Adrenal gland (tissue), 12 donors: ENCODE measurements around the gene ADAMTS17. TPM values are rescaled to one million over a fixed set of nuclear protein-coding genes. Genes with fewer than 3 reads are reported as not detected.

Experiments
- DNase-seq, 7 donors: peaks; one replicate each; pipeline ENCODE4 v3.0.0-alpha.2; 2019 to 2020
- H3K27ac ChIP-seq, 5 donors: fragments of 200-600 bp; sonication (generic) in 4 of 5; 1 replicate in 3 of 5; 2 replicates in 2 of 5; pipeline versions ENCODE4 v1.5.1 to v1.8.0; 2016 to 2020; ENCODE audit warnings: mild to moderate bottlenecking in 1 of 5
- H3K27me3 ChIP-seq: fragments of 200-600 bp; 2 replicates; pipeline ENCODE4 v1.8.0; 2021
- H3K36me3 ChIP-seq, 2 donors: fragments of 200-600 bp; replicated peaks in 1 of 2; 1 replicate in 1 of 2; 2 replicates in 1 of 2; pipeline versions ENCODE4 v1.5.1 to v1.8.0; 2018 to 2022
- H3K4me1 ChIP-seq, 2 donors: fragments of 200-600 bp; replicated peaks in 1 of 2; 1 replicate in 1 of 2; 2 replicates in 1 of 2; pipeline versions ENCODE4 v1.5.1 to v1.8.0; 2018 to 2021
- H3K4me3 ChIP-seq, 4 donors: fragments of 200-600 bp; sonication (generic) in 3 of 4; one replicate each; pipeline ENCODE4 v1.5.1; 2016 to 2018
- H3K9me3 ChIP-seq, 3 donors: fragments of 200-600 bp; sonication (generic) in 1 of 3; replicated peaks in 1 of 3; 1 replicate in 2 of 3; 2 replicates in 1 of 3; pipeline versions ENCODE4 v1.5.1 to v1.8.0; 2016 to 2021
- POLR2A ChIP-seq, 2 donors: fragments of 450-650 bp; IDR thresholded peaks; one replicate each; pipeline ENCODE4 v1.6.1; 2017; ENCODE audit warnings: antibody characterized with exemption in 2 of 2, mild to moderate bottlenecking in 2 of 2, moderate library complexity in 1 of 2
- WGBS, 4 donors: extraction: QIAGEN DNeasy Blood & Tissue Kit in 2 of 4; methylation state at CpG; one replicate each; pipeline versions ENCODE4 v1.1.5 to v1.1.7; 2013 to 2017; 5-methylcytosine and 5-hydroxymethylcytosine counted together
- intact Hi-C, 2 donors: fragments of 100-400 bp; cut with DNase I; formaldehyde crosslinking; loops; one replicate each; pipeline versions ENCODE4 v1.14.1 to v1.15.0; 2022 to 2023
- polyA plus RNA-seq, 3 donors: library from polyadenylated mRNA; stranded (reverse); fragments of 200-250 nt in 2 of 3; fragments of 350-450 nt in 1 of 3; fragmentation: Illumina TruSeq in 1 of 3; extraction: RNeasy Lipid Tissue Mini Kit (QIAGEN cat#74804) in 1 of 3; gene quantifications; one replicate each; pipeline ENCODE4 v1.2.3, GENCODE V29; 2013 to 2014
- total RNA-seq, 9 donors: library from RNA; depleted of rRNA in 4 of 9; stranded (reverse); fragments of >200 nt in 4 of 9; fragments of 120-200 nt in 1 of 9; fragmentation: NEBNext Ultra II Directional in 1 of 9; extraction: Animal tissue kit (Norgen Biotek cat#: 25700) in 1 of 9; gene quantifications; one replicate each; pipeline versions ENCODE4 v1.1.0 to v1.2.4, GENCODE V29; 2013 to 2023
- TF ChIP-seq, protein P1 (sequence below), 6 experiments: fragments of 450-650 bp in 4 of 6; fragments of 200-600 bp in 2 of 6; sonication (generic) in 1 of 6; IDR thresholded peaks; 1 replicate in 5 of 6; 2 replicates in 1 of 6; pipeline versions ENCODE4 v1.5.1 to v1.8.0; 2016 to 2021; ENCODE audit warnings: antibody characterized with exemption in 6 of 6, mild to moderate bottlenecking in 2 of 6, moderate library complexity in 1 of 6
- donor health status: healthy with polysubstance abuse.
- donor health status: Bipolar disorder and iron deficiency.
- donor health status: DM: yes; HTN: yes; CAD: no.
- donor health status: DM: no; HTN: no; CAD: no.
- donor health status: DM: no; HTN: no; CAD: no.
- donor health status: DM: yes; HTN: yes; CAD: no.

ADAMTS17 gene
- total and polyA plus RNA-seq, 12 donors = 0.51 to 14.8 (median 2.9) TPM

DNA sequence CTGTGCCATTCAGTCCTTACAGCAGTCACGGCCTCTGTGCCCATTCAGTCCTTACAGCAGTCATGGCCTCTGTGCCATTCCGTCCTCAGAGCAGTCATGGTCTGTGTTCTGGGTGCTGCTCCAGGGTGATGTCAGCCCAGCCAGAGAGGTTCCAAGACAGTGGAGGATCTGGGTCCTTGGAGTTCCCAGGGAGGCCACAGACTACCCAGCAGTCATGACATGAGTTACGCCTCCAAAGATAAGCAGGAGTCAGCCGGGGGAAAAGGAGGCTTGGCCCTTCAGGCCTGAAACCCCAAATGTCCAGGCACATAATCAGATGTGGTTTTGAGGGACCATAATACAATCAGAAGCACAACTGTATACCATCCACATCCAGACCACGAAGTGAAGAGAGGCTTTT, 115.7 kb downstream of the ADAMTS17 start:
- H3K27me3 ChIP-seq = no peaks in the 10 kb centered on the region
- peak in 5 of 7 donors; percentile 35 to 57 (median 47) for DNase-seq
- peaks cover 6 to 12% of the 10 kb centered on the region in 2 donors for H3K4me1 ChIP-seq
- H3K27ac ChIP-seq = no peak overlapping the region
- H3K9me3 ChIP-seq = no peaks in the 10 kb centered on the region
- whole genome bisulfite sequencing, 4 donors = 60 to 67% (median 65%) methylated on average over 5 of the region's 5 CpGs
- H3K36me3 ChIP-seq = no peaks in the 10 kb centered on the region
- no peak overlapping the region for H3K4me3 ChIP-seq
- TF ChIP-seq, protein P1, sequence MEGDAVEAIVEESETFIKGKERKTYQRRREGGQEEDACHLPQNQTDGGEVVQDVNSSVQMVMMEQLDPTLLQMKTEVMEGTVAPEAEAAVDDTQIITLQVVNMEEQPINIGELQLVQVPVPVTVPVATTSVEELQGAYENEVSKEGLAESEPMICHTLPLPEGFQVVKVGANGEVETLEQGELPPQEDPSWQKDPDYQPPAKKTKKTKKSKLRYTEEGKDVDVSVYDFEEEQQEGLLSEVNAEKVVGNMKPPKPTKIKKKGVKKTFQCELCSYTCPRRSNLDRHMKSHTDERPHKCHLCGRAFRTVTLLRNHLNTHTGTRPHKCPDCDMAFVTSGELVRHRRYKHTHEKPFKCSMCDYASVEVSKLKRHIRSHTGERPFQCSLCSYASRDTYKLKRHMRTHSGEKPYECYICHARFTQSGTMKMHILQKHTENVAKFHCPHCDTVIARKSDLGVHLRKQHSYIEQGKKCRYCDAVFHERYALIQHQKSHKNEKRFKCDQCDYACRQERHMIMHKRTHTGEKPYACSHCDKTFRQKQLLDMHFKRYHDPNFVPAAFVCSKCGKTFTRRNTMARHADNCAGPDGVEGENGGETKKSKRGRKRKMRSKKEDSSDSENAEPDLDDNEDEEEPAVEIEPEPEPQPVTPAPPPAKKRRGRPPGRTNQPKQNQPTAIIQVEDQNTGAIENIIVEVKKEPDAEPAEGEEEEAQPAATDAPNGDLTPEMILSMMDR (IDR thresholded peaks at IDR 0.05) = no peak
- no peak for TF ChIP-seq POLR2A (IDR thresholded peaks at IDR 0.05)
- intact Hi-C loops = no loop called here

GRCh38 chr15:100224206-100225185, 117.3 kb downstream of the ADAMTS17 start:
- Histone ChIP-seq H3K4me3 (no peak overlapping the region), H3K27ac (peak overlapping the region; percentile 17 to 71 (median 43)), H3K9me3 (no peaks in the 10 kb centered on the region), H3K4me1 (peaks cover 6 to 12% of the 10 kb centered on the region in 2 donors), H3K36me3 (no peaks in the 10 kb centered on the region), H3K27me3 (no peaks in the 10 kb centered on the region)
- TF ChIP-seq, protein P1 (IDR thresholded peaks at IDR 0.05) = no peak
- TF ChIP-seq POLR2A (IDR thresholded peaks at IDR 0.05) = no peak
- intact Hi-C loops = no loop called here
- 52 to 58% (median 57%) methylated on average over 9 to 11 of the region's 11 CpGs for WGBS, 4 donors
- DNase-seq = peak in 5 of 7 donors; percentile 44 to 72 (median 64)

DNA sequence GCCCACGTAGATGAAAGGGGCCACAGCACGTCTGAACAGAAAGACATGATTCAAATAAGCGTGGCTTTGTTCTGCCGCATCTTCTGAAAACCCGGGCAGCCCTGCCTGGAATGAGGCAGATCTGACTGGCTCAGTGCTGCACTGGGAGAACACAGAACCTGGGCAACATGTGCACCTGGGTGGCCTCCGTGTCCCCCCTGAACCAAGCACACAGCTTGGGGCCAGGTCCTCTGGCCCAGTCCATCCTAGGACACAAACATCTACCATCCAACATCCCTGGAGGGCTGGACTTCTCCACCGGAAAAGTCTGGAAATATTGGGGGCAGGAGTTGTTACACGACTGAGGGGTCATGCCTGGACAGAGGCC, 119.4 kb downstream of the ADAMTS17 start:
- no peaks in the 10 kb centered on the region for H3K9me3 ChIP-seq
- TF ChIP-seq, protein P1 (IDR thresholded peaks at IDR 0.05) = no peak
- TF ChIP-seq POLR2A (IDR thresholded peaks at IDR 0.05) = no peak
- no peak overlapping the region for H3K27ac ChIP-seq
- intact Hi-C loops = no loop called here
- WGBS, 4 donors = 91 to 96% (median 94%) methylated on average over 7 to 8 of the region's 8 CpGs
- no peak overlapping the region for H3K4me3 ChIP-seq
- peak in 1 of 7 donors; percentile 2 for DNase-seq
- H3K27me3 ChIP-seq = no peaks in the 10 kb centered on the region
- peaks cover 6 to 12% of the 10 kb centered on the region in 2 donors for H3K4me1 ChIP-seq
- H3K36me3 ChIP-seq = no peaks in the 10 kb centered on the region

DNA sequence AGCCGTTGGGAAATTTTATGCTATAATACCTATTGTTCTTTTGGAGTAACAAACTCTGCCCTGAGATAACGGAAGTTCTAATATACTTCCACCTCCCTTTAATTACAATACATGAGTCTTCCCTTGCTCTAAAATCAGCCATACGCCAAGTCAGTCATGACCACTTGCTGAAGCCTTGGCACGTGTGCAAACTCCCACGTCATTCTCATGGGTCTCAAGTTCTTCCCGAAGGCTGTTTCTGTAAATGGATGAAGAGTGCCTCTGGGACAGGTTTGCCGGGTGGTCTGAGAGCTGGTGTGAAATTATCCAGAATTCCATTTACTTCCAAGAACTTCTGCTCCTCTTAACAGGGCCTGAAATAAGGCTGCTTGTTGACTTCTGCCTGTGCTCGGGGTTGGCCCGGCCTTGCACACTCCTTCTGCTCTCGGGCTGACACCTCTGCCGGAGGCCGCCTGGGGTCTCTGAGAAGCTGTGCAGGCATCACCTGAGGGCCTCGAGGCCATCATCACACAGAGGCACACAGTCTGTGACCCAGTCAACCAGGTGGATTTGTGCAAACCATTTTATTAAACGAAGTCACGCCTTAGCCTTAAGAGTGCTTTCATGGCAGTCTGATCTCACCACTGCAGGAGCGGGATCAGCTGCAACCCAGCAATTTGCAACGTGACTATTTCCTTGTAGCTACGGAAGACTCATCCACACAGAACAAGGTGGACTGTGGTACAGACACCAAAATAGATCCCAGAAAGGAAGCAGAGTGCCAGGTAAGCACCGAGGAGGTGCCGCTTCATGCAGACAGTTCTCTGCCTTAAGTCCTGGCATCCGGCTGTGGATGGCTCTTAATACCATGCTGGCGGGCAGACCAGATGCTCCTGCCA, 120.1 kb downstream of the ADAMTS17 start:
- peak in 1 of 7 donors; percentile 4 for DNase-seq
- no peak overlapping the region for H3K27ac ChIP-seq
- no peak overlapping the region for H3K4me3 ChIP-seq
- H3K4me1 ChIP-seq = peaks cover 9 to 13% of the 10 kb centered on the region in 2 donors
- no peaks in the 10 kb centered on the region for H3K9me3 ChIP-seq
- WGBS, 4 donors = 90 to 91% (median 90%) methylated on average over 21 to 22 of the region's 22 CpGs
- H3K36me3 ChIP-seq = no peaks in the 10 kb centered on the region
- intact Hi-C loops = no loop called here
- H3K27me3 ChIP-seq = no peaks in the 10 kb centered on the region
- TF ChIP-seq POLR2A (IDR thresholded peaks at IDR 0.05) = no peak
- TF ChIP-seq, protein P1 (IDR thresholded peaks at IDR 0.05) = no peak
